ENCODE results near the gene KCNK1.

Gene KCNK1

DNA sequence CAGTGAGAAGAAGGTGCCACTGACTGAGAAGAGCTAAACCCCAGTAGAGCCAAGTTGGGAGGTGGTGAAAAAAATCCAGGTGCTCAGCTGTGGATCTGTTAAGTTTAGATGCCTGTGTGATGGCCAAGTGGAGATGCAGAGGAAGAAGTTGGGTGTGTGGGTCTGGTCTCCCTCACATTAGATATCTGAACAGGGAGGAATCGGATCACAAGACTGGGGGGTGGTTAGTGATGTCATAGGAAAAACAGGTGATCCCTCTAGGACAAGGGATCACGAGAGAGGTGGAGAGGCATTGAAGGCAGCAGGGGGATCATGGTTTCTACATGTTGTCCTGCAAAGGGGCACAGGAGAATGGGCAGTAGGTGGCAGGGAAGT, 22.6 kb downstream of the KCNK1 start:
- Histone ChIP-seq H3K27ac (ENCODE audit: low read length) (no peak overlapping the region), H3K79me2 (ENCODE audit: insufficient read depth, low read length) (no peaks in the 10 kb centered on the region), H4K20me1 (ENCODE audit: insufficient read depth, low read length) (no peaks in the 10 kb centered on the region), H3K4me2 (ENCODE audit: insufficient read depth, low read length) (no peak overlapping the region), H3K9me3 (ENCODE audit: insufficient read depth, low read length, severe bottlenecking) (no peaks in the 10 kb centered on the region), H3K9ac (ENCODE audit: low read depth, low read length) (no peak overlapping the region), H3K36me3 (ENCODE audit: insufficient read depth, low read length) (no peaks in the 10 kb centered on the region), H3K27me3 (ENCODE audit: insufficient read depth, low read length, poor library complexity) (peaks cover 20% of the 10 kb centered on the region), H3K4me3 (ENCODE audit: low read depth in 1 of 2, low read length in 2 of 2) (no peak overlapping the region), H3K4me1 (ENCODE audit: insufficient read depth, low read length) (no peaks in the 10 kb centered on the region), H2AFZ (ENCODE audit: low read depth, low read length) (no peak overlapping the region)
- TF ChIP-seq, protein P1, sequence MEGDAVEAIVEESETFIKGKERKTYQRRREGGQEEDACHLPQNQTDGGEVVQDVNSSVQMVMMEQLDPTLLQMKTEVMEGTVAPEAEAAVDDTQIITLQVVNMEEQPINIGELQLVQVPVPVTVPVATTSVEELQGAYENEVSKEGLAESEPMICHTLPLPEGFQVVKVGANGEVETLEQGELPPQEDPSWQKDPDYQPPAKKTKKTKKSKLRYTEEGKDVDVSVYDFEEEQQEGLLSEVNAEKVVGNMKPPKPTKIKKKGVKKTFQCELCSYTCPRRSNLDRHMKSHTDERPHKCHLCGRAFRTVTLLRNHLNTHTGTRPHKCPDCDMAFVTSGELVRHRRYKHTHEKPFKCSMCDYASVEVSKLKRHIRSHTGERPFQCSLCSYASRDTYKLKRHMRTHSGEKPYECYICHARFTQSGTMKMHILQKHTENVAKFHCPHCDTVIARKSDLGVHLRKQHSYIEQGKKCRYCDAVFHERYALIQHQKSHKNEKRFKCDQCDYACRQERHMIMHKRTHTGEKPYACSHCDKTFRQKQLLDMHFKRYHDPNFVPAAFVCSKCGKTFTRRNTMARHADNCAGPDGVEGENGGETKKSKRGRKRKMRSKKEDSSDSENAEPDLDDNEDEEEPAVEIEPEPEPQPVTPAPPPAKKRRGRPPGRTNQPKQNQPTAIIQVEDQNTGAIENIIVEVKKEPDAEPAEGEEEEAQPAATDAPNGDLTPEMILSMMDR (IDR thresholded peaks at IDR 0.05; ENCODE audit: borderline replicate concordance, extremely low read depth, low read length, poor library complexity, severe bottlenecking): no peak
- TF ChIP-seq EZH2 (IDR thresholded peaks at IDR 0.05; ENCODE audit: borderline replicate concordance, low read depth, low read length, severe bottlenecking): no peak
- no peak for ATAC-seq (ENCODE audit: insufficient read depth, low read depth)
- DNase-seq: no peak

DNA sequence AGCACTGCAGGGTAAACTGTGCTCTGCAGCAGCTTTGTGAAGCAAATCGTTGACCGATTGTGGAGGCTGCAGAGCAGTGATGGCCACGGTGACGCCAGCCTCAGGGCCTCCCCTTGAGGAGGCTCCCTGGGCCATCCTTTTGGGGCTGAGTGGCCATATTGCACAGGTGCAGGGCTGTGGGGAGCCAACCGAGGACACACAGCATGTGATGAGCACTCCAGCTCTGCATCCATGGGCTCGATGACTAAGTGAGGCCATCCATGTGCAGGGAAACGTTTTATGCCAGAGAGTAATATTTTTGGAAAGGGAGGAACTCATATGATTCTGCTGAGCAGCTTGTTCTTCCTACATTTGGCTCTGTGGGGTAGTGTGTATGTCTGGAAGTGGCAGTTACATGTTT, 24.6 kb downstream of the KCNK1 start:
- no peak overlapping the region for H2AFZ ChIP-seq (ENCODE audit: low read depth, low read length)
- H3K79me2 ChIP-seq (ENCODE audit: insufficient read depth, low read length): no peaks in the 10 kb centered on the region
- no peaks in the 10 kb centered on the region for H3K9me3 ChIP-seq (ENCODE audit: insufficient read depth, low read length, severe bottlenecking)
- no peaks in the 10 kb centered on the region for H3K4me1 ChIP-seq (ENCODE audit: insufficient read depth, low read length)
- peaks cover 7% of the 10 kb centered on the region for H3K27me3 ChIP-seq (ENCODE audit: insufficient read depth, low read length, poor library complexity)
- DNase-seq (no peak), ATAC-seq (ENCODE audit: insufficient read depth, low read depth) (no peak)
- no peaks in the 10 kb centered on the region for H3K36me3 ChIP-seq (ENCODE audit: insufficient read depth, low read length)
- H3K4me3 ChIP-seq (ENCODE audit: low read depth in 1 of 2, low read length in 2 of 2): no peak overlapping the region
- H3K27ac ChIP-seq (ENCODE audit: low read length): no peak overlapping the region
- no peak overlapping the region for H3K4me2 ChIP-seq (ENCODE audit: insufficient read depth, low read length)
- H4K20me1 ChIP-seq (ENCODE audit: insufficient read depth, low read length): no peaks in the 10 kb centered on the region
- H3K9ac ChIP-seq (ENCODE audit: low read depth, low read length): no peak overlapping the region
- no peak for TF ChIP-seq EZH2 (IDR thresholded peaks at IDR 0.05; ENCODE audit: borderline replicate concordance, low read depth, low read length, severe bottlenecking)
- TF ChIP-seq, protein P1 (IDR thresholded peaks at IDR 0.05; ENCODE audit: borderline replicate concordance, extremely low read depth, low read length, poor library complexity, severe bottlenecking): no peak

DNA sequence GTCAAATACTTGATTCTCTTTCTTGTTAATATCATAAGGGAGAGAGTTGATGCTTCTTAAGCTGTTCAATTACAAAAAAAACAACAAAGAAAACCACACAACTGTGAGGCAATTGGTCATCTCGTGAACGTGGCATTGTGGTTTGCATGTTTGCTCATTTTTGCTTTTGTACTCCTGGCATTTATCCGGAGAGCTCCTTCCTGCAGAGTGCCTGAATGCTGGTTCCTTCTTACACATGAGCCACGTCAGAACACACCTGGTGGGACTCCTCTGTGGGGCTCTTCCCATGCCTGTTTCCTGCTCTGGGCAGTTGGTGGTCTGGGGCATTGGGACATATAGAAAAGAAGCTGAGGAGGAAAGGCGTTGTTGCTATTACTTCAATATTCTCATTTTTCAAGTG, 25.7 kb downstream of the KCNK1 start:
- ATAC-seq (ENCODE audit: insufficient read depth, low read depth): no peak
- Histone ChIP-seq H3K27me3 (ENCODE audit: insufficient read depth, low read length, poor library complexity) (peaks cover 3% of the 10 kb centered on the region), H3K4me2 (ENCODE audit: insufficient read depth, low read length) (no peak overlapping the region), H4K20me1 (ENCODE audit: insufficient read depth, low read length) (no peaks in the 10 kb centered on the region), H3K4me3 (ENCODE audit: low read depth in 1 of 2, low read length in 2 of 2) (no peak overlapping the region), H3K27ac (ENCODE audit: low read length) (no peak overlapping the region), H3K9ac (ENCODE audit: low read depth, low read length) (no peak overlapping the region), H3K36me3 (ENCODE audit: insufficient read depth, low read length) (no peaks in the 10 kb centered on the region), H3K79me2 (ENCODE audit: insufficient read depth, low read length) (no peaks in the 10 kb centered on the region), H3K4me1 (ENCODE audit: insufficient read depth, low read length) (no peaks in the 10 kb centered on the region), H2AFZ (ENCODE audit: low read depth, low read length) (no peak overlapping the region), H3K9me3 (ENCODE audit: insufficient read depth, low read length, severe bottlenecking) (no peaks in the 10 kb centered on the region)
- no peak for TF ChIP-seq EZH2 (IDR thresholded peaks at IDR 0.05; ENCODE audit: borderline replicate concordance, low read depth, low read length, severe bottlenecking)
- TF ChIP-seq, protein P1 (IDR thresholded peaks at IDR 0.05; ENCODE audit: borderline replicate concordance, extremely low read depth, low read length, poor library complexity, severe bottlenecking): no peak
- no peak for DNase-seq

DNA sequence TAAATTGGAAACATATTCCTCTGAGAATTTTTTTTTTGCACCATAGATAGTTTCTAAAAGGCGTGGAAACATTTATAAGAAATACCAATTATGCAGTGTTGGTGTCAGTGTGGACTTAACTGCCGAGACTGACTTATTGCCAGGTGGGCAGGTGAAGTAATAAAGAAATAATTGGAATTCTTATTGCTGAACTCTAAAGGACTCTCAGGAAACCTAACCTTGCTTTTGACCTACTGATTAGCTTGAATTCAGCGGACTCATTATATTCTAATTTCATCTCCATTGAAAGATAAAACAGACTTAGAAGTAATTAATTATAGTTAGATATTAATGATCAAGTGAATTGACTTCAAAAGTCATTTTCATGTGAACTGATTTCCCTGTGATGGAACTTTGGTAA, 26.3 kb downstream of the KCNK1 start:
- Histone ChIP-seq H3K79me2 (ENCODE audit: insufficient read depth, low read length) (no peaks in the 10 kb centered on the region), H3K9ac (ENCODE audit: low read depth, low read length) (no peak overlapping the region), H4K20me1 (ENCODE audit: insufficient read depth, low read length) (no peaks in the 10 kb centered on the region), H2AFZ (ENCODE audit: low read depth, low read length) (no peak overlapping the region), H3K27ac (ENCODE audit: low read length) (no peak overlapping the region), H3K27me3 (ENCODE audit: insufficient read depth, low read length, poor library complexity) (peaks cover 3% of the 10 kb centered on the region), H3K4me3 (ENCODE audit: low read depth in 1 of 2, low read length in 2 of 2) (no peak overlapping the region), H3K4me1 (ENCODE audit: insufficient read depth, low read length) (no peaks in the 10 kb centered on the region), H3K36me3 (ENCODE audit: insufficient read depth, low read length) (no peaks in the 10 kb centered on the region), H3K4me2 (ENCODE audit: insufficient read depth, low read length) (no peak overlapping the region), H3K9me3 (ENCODE audit: insufficient read depth, low read length, severe bottlenecking) (no peaks in the 10 kb centered on the region)
- no peak for TF ChIP-seq EZH2 (IDR thresholded peaks at IDR 0.05; ENCODE audit: borderline replicate concordance, low read depth, low read length, severe bottlenecking)
- TF ChIP-seq, protein P1 (IDR thresholded peaks at IDR 0.05; ENCODE audit: borderline replicate concordance, extremely low read depth, low read length, poor library complexity, severe bottlenecking): no peak
- ATAC-seq (ENCODE audit: insufficient read depth, low read depth) (no peak), DNase-seq (no peak)

All from DND-41 (cell line).